Left lung (tissue), 10 donors: ENCODE measurements around the gene CAMSAP1. TPM values are rescaled to one million over a fixed set of nuclear protein-coding genes. Genes with fewer than 3 reads are reported as not detected.

Source experiments
- ATAC-seq: fragments of 200-7000 bp; cut with Tn5 transposase; one replicate; pipeline ENCODE4 v1.9.1; 2020; ENCODE audit warnings: moderate library complexity
- DNase-seq, 4 donors: peaks; one replicate each; pipeline ENCODE4 v3.0.0-alpha.2; 2013 to 2020
- H3K27ac ChIP-seq, 2 donors: fragments of 200-600 bp; sonication (generic) in 1 of 2; one replicate each; pipeline versions ENCODE4 v1.5.0 to v1.8.0; 2020 to 2021
- H3K27me3 ChIP-seq, 2 donors: fragments of 200-600 bp; sonication (generic) in 1 of 2; one replicate each; pipeline versions ENCODE4 v1.5.0 to v1.8.0; 2020 to 2021
- H3K36me3 ChIP-seq, 2 donors: fragments of 200-600 bp; sonication (generic) in 1 of 2; one replicate each; pipeline versions ENCODE4 v1.5.0 to v1.8.0; 2020 to 2021
- H3K4me1 ChIP-seq, 2 donors: fragments of 200-600 bp; one replicate each; pipeline ENCODE4 v1.8.0; 2021
- H3K4me3 ChIP-seq, 2 donors: fragments of 200-600 bp; sonication (generic) in 1 of 2; one replicate each; pipeline versions ENCODE4 v1.5.0 to v1.8.0; 2020 to 2021; ENCODE audit warnings: mild to moderate bottlenecking in 1 of 2
- H3K9me3 ChIP-seq, 2 donors: fragments of 200-600 bp; sonication (generic) in 1 of 2; one replicate each; pipeline versions ENCODE4 v1.5.0 to v1.8.0; 2020 to 2021
- CTCF ChIP-seq, 2 donors: fragments of 200-600 bp; sonication (generic) in 1 of 2; IDR thresholded peaks; one replicate each; pipeline versions ENCODE4 v1.5.0 to v1.8.0; 2021; ENCODE audit warnings: antibody characterized with exemption in 2 of 2
- intact Hi-C, 2 donors: fragments of 100-400 bp; cut with DNase I; formaldehyde crosslinking; loops; one replicate each; pipeline versions ENCODE4 v1.11.2 to v1.14.2; 2022
- polyA plus RNA-seq, 6 donors: library from polyadenylated mRNA; unstranded; fragments of 120-200 nt; gene quantifications; one replicate each; pipeline ENCODE4 v1.2.1, GENCODE V29; 2013; ENCODE audit not compliant: insufficient read length in 6 of 6
- total RNA-seq, 2 donors: library from RNA; stranded (reverse); fragmentation: NEBNext Ultra II Directional; extraction: Animal tissue kit (Norgen Biotek cat#: 25700); gene quantifications; one replicate each; pipeline ENCODE4 v1.2.1, GENCODE V29; 2021
- donor health status: DM: no; HTN: yes; CAD: no.
- donor health status: DM: no; HTN: no; CAD: no.

CAMSAP1 gene
- total and polyA plus RNA-seq, 8 donors = 20.4 to 27.0 (median 24.0) TPM

DNA sequence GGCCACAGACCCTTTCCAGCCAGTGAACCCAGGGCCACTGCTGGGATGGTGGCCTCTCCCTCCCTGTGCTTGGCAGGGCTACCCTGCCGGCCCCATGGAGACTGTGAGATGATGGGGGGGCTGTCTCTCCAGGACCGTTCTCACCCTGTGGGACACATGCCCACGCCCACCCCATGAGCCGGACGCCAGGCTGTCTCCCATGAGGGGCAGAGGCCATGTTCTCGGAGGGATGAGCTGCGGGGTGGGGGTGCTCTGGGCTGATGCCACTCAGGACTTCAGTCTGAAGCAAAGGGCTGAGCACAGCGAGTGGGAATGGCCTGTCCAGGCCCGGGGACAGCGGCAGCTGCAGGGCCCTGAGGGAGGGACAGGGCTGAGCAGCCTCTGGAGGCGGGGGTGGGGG is 116.5 kb downstream of the CAMSAP1 start:
- ATAC-seq = no peak
- peaks cover 0 to 57% of the 10 kb centered on the region in 2 donors for H3K27me3 ChIP-seq
- no peaks in the 10 kb centered on the region for H3K36me3 ChIP-seq
- no peaks in the 10 kb centered on the region for H3K4me1 ChIP-seq
- intact Hi-C loops = no loop called here
- DNase-seq = peak in 1 of 4 donors; percentile 66
- no peak overlapping the region for H3K4me3 ChIP-seq
- TF ChIP-seq CTCF (IDR thresholded peaks at IDR 0.05) = no peak
- H3K9me3 ChIP-seq = no peaks in the 10 kb centered on the region
- no peak overlapping the region for H3K27ac ChIP-seq

- intact Hi-C loops = no loop called here
- DNase-seq (peak in 1 of 4 donors; percentile 65), ATAC-seq (no peak)
- no peaks in the 10 kb centered on the region for H3K4me1 ChIP-seq
- no peak overlapping the region for H3K27ac ChIP-seq
- no peaks in the 10 kb centered on the region for H3K36me3 ChIP-seq
- peaks cover 0 to 62% of the 10 kb centered on the region in 2 donors for H3K27me3 ChIP-seq
- no peaks in the 10 kb centered on the region for H3K9me3 ChIP-seq
- no peak overlapping the region for H3K4me3 ChIP-seq
- no peak for TF ChIP-seq CTCF (IDR thresholded peaks at IDR 0.05)
Measured at GRCh38 chr9:135790356-135790755, 117.0 kb downstream of the CAMSAP1 start.

DNA sequence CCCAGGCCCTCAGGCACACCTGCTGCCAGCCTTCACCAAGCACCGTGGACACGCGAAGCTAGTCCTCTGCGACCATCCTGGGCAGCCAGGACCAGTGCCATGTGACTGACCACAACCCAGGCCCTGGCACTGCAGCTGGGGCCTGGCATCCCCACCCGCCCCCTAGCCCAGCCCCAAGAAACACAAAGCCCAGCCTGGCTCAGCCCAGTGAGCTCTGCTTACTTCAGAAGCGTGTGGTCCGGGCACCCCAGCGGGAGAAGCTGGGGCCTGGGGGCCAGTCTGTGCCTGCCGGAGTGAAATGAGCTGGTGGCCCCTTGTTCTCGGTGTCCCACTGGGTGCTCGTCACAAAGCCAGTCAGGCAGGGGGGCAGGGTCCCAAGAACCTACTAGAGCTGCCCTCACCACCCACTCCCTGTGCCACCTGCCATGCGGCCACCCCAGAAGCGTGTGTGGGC is 117.5 kb downstream of the CAMSAP1 start:
- Histone ChIP-seq H3K27me3 (peaks cover 0 to 67% of the 10 kb centered on the region in 2 donors), H3K4me3 (no peak overlapping the region), H3K36me3 (no peaks in the 10 kb centered on the region), H3K4me1 (no peaks in the 10 kb centered on the region), H3K9me3 (no peaks in the 10 kb centered on the region), H3K27ac (no peak overlapping the region)
- ATAC-seq = no peak
- DNase-seq = no peak
- no peak for TF ChIP-seq CTCF (IDR thresholded peaks at IDR 0.05)
- intact Hi-C loops = no loop called here

- no peak for DNase-seq
- no peak for TF ChIP-seq CTCF (IDR thresholded peaks at IDR 0.05)
- H3K36me3 ChIP-seq = no peaks in the 10 kb centered on the region
- no peaks in the 10 kb centered on the region for H3K4me1 ChIP-seq
- ATAC-seq = no peak
- intact Hi-C loops = no loop called here
- no peak overlapping the region for H3K4me3 ChIP-seq
- H3K9me3 ChIP-seq = no peaks in the 10 kb centered on the region
- peaks cover 0 to 72% of the 10 kb centered on the region in 2 donors for H3K27me3 ChIP-seq
- H3K27ac ChIP-seq = no peak overlapping the region
Measured at GRCh38 chr9:135788576-135789300, 118.6 kb downstream of the CAMSAP1 start.

GRCh38 chr9:135787776-135788575 is 119.4 kb downstream of the CAMSAP1 start:
- no peaks in the 10 kb centered on the region for H3K9me3 ChIP-seq
- ATAC-seq (no peak), DNase-seq (no peak)
- intact Hi-C loops = no loop called here
- H3K36me3 ChIP-seq = no peaks in the 10 kb centered on the region
- TF ChIP-seq CTCF (IDR thresholded peaks at IDR 0.05) = no peak
- no peaks in the 10 kb centered on the region for H3K4me1 ChIP-seq
- no peak overlapping the region for H3K27ac ChIP-seq
- H3K4me3 ChIP-seq = no peak overlapping the region
- peaks cover 0 to 79% of the 10 kb centered on the region in 2 donors for H3K27me3 ChIP-seq
